Germinal center (tissue), 1 donor: ENCODE measurements around the gene WDR86.
A peak's percentile ranks its signal among the peaks of the same experiment; 100 is the strongest.

Source experiments
- DNase-seq: peaks from one replicate; pipeline ENCODE4 v3.0.0; 2012; ENCODE audit warnings: mixed read lengths, low spot score

The WDR86 gene

DNA sequence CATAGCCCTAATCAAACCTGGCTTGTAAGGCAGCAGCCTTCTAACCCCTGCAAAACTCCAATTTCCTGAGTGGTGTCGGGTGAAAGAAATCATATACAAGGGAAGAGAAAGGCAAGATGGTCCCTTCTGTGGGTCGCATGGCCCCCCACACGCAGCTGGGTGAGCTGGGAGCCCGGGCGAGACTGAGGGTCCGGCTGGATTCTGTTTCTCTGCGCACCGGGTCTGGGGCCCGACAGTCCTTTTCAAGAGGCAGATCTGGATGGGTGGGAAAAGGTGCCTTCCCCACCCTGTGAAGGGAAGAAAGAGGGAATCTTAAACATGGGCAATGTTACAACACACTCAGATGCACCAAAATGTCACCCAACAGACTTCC, 18.5 kb downstream of the WDR86 start:
- DNase-seq: no peak

DNA sequence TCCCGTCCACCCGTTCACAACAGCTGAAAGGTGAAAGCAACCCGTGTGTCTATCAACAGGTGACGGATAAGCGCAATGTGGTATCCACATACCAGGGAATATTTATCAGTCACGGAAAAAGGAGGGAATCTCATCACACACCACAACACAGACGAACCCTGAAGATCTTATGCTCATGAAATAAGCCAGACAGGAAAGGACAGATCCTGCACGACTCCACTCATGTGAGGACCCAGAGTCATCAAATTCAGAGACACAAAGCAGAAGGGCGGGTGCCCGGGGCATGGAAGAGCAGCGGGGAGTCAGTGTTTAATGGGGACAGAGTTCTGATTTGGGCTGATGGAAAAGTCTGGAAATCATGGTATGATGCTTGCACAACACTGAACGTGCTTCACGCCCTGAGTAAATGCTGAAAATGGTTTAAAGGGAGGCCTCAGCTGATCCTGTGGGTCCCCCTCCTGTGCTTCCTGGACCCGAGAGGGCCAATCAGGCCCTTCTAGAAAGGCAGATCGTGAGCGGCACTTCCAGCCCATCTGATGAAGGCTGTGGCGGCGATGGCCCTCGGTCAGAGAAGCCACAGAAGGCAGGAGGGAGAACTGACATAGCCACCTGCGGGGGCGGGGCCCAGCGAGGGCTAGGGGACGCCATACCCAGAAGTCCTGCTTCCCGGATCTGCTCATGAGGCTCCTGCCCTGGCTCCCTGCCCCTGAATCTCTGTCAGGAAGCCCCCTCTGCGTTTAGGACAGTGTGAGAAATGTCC, 19.1 kb downstream of the WDR86 start:
- no peak for DNase-seq

DNA sequence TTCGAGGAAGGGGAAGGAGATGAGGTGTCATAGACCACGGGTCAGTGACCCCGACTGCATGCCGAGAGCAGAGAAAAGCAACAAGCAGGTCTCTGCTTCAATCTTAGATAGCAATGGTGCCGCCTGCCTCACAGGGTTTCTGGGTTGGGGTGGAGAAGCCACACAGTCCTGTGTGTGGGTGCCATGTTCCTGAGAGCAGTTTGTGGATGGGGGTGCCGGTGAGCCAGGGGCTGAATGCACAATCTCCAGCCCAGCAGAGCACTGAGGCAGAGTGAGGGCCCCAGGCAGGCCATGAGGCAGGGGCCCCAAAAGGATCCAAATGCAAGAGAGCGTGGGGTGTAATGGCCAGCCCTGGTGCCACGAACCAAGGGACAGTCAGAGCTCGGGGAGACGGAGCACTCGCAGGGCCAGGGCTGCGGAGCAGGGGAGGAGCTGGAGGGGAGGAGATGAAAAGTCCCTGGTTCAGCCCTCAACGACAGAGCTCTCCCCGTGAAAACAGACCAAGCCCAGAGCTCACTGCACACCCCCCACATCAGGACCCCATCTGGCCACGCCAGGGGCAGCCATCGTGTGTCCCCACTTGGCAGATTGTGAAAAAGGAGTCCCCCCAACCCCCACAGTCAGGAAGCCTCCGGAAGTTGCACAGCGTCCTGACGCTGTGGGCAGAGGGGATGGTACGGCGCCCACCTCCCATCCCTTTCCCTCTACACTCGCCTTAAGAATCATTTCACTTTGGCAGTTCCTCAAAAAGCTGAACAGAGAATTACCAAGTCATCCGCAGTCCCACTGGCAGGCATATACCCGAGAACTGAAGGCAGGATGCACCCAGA, 19.9 kb downstream of the WDR86 start:
- no peak for DNase-seq

DNA sequence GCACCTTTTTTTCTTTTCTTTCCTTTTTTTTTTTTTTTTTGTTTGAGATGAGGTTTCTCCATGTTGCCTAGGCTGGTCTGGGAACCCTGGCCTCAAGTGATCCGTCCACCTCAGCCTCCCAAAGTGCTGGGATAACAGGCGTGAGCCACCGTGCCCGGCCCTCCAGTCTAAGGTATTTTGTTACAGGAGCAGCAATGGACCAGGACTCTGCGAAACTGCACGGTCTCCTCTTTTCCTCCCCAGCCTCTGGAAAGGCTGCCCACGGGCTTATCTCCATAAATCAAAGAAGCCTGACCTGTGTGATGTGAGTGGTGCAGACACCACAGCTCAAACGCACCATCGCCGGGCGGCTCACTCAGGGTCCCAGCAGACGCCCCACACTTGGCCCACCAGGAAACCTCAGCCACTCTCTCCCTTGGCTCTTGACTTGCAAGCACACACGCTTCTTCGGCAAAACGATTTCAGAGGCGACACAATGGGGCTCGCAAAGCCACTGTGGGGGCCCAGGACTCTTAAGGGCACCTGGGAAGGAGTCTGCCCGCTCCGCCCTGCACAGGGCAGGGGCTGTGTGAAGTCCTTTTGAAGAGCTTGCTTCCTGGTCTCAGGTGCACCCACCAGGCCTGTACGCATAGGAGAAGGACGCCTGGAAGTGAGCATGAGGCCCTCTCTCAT, 20.6 kb downstream of the WDR86 start:
- no peak for DNase-seq

DNA sequence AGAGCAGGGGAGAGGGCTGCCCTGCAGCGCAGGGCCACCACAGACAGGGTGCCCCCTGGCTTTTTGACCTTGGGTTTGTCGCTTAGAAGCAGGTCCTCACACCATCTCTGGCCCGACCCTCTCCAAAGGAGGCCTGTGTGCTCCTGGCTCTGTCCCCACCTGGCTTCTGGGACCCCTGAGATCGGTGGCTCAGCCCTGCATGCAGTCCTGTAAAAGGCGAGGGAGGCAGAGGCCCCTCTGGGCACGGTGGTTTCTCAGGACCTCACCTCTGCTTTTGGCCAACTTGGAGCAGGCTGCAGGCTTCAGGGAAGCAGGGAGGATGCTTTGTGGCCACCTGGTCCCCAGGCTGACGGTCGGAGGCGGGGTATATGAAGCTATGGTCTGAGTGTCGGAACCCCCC, 21.4 kb downstream of the WDR86 start:
- DNase-seq: no peak

DNA sequence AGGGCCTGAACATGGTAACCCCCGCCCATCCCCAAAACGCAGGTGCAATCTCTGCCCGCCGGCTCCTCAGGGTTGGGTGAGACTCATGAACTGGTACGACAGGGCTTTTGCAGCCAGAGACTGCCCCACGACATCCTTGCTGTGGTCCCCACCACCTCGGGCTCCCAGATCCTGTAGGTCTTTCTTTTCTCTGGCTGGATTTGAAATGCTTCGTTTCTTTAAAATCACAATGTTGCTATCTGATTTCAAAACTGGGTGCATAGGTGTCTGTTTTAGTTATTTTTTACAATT, 21.9 kb downstream of the WDR86 start:
- no peak for DNase-seq

DNA sequence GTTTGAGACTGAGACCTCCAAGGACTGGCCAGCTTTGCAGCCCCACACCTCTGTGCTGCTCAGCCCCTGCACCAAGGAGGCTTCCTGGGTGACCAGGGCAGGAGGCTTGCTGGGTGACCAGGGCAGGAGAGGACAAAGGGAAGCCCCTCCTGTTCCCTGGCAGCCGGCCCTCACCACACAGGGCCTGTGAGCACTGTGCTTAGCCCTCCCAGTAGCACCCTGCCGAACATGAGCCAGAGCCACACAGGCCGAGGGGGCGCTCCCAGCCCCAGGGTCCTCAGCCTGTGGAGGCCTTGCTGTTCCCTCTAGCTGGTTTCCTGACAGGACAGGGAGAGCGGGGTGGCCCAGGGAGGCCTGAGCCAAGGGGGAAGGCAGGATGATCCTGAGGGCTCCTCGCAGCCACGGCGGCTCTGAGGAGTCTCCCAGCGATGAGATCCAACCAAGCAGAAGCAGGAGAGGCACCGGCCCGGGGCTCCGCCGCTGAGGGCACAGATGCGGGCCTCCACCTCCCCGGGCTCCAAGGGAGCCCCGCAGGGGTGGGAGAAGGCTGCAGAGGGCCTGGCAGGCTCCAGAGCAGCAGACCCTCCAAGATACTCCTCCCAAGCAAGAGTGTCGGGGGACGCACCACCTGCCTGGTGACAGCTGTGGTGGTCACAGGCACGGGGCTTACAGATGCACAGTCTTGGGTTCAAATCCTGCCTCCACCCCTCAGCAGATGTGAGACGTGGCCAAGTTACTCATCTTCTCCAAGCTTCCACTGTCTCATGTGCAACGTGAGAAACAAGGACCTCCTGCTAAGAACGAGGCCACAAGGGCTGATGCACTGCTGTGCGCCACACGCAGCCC, 22.5 kb downstream of the WDR86 start:
- DNase-seq: no peak

DNA sequence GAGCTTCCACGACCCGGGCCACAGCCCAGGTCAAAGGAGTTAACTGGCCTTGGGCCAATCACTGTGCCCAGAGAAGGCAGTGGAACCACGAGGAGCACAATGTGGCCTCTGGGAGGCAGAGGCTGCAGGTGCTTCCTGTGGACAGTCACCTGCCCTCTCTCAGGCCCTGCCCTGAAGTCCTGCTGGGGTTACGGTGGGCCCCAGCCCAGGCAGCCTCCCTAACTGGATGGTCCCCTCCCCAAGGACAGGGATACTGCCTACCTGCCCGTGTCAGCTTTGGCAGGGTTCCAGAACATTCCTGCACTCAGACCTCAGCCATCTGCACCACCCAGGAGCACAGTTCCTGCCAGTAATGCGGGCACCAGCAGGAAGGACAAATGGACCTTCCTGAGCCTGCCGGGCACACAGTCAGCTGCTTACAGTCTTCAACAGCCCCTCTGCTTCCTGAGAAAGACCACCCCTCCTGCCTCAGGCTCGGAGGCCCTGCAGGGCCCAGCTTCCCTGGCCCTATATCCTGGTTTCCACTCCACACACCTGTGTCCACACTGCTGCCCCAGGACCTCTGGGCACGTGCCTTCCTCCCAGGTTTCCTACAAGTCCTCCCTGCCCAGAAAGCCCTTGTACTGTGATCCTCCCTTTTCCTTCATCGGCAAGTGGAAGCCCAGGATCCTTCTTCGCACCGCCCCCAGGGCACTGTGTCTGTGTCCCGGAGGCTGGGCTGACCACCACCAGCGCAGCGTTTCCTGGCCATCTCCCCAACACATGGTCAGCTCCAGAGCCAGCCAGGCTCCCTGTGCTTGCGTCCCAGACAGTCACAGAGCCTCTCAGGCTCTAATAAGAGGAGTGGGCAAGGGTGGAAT, 23.3 kb downstream of the WDR86 start:
- no peak for DNase-seq

DNA sequence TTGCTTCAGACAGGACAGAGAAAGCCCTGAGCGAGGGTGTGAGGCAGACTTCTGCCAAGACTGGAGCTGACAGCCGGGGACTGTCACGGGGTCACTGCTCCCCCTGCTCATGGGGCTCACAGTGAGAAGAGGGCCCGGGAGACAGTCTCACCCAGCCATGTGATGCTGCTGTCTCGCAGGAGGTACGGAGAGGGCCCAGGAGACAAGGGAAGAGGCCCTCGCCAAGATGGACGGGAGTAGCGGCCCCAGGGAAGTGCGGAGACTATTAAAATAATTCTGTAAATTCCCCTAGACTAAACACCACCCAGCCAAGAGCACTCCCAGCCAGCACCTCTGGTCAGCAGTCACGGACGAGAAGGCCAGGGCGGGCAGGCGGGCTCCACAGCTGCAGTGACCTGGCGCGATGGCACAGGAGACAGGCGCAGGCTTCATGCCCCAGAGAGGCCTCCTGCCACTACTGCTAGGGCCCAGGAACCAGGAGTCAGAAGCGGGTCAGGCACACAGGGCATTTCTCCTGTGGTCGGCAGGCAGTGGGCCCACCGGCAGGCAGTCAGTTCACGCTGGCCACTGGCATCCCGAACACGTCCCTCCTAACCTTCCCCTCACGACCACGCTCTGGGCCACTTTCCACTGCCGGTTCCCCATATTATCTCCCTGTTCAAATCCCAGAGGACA, 24.1 kb downstream of the WDR86 start:
- no peak for DNase-seq

DNA sequence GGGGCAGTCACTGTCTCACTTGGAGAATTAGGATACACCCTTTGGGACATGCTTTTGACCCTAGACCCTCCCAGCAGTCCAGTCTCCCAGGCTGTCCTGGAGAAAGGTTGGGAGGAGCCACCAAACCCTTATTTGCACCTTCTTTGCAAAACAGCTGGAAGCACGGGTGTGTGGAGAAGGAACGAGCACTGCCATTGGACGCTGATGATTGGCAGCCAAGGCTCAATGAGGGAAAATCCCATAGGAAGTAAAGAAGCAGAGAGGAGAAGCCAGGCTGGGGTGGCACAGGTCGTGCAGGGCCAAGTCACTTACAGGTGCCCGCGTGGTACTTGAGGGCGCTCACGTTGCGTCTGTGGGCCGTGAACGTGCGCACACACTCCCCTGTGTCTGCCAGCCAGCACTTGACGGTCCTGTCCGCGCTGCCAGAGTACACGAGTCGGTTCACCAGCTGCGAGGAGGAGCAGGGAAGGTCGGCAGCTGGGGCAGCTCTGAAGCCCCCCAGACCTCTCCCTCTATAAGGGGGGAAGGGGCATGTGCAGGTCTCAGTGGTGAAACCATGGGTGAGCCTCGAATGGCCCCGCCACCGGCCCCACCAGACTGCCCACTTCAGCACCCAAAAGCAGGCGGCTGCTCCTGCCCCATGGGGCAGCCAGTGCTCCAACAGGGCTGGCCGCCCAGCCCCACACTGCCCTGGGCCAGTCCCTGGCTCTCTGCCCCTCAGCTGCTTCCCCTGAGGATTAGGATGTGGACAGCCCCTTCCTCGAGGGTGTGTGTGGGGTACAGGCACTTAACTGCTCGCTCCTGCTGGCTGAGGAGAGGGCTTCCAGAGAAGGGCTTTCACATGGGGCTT, 24.8 kb downstream of the WDR86 start:
- DNase-seq: no peak

DNA sequence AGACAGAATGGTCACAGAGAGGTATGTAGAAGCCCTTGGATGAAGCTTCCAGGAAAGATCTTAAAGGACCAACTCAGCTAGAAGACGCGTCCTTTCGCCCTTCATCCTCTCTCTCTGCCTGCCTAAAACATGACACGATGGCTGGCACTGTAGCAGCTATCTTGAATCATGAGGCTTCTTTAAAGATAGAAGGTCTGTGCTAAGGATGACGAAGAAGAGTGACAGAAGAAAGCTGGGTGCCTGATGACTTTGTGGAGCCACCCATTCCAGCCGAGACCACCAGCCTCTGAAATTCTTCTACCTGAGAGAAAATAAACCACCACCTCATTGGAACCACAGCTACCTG, 25.5 kb downstream of the WDR86 start:
- no peak for DNase-seq

DNA sequence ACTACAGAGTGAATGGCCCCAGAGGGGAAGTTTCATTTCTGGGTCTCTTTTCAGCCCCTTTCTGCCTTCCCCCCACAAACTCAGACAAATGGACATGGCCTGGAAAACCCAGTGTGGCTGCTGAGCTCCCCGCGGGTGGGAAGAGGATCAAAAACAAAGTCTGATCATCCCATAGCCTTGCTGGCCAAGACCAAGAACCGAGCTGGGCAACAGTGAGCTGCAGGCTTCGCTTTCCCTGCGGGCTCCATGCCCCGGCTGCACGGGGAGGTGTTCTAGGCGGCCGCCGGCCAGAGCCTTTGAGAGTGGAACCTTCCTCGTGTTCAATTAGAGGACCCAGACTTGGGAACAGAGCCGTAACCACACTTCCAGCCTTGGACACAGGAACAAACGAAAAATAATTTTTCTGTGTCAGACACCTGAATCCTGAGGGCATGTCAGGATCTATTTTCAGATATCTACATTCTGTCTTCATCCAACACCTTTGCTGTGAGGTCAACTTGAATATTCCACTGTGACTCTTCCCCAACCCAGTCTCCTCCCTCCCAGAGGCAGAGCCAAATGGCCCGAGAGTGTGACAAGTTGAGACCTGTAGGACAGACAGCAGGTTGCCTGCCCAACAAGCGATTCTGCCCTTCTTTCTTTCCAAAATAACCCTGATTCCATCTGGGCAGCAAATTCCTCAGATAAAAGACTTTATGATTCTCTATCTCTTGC, 26.0 kb downstream of the WDR86 start:
- no peak for DNase-seq

DNA sequence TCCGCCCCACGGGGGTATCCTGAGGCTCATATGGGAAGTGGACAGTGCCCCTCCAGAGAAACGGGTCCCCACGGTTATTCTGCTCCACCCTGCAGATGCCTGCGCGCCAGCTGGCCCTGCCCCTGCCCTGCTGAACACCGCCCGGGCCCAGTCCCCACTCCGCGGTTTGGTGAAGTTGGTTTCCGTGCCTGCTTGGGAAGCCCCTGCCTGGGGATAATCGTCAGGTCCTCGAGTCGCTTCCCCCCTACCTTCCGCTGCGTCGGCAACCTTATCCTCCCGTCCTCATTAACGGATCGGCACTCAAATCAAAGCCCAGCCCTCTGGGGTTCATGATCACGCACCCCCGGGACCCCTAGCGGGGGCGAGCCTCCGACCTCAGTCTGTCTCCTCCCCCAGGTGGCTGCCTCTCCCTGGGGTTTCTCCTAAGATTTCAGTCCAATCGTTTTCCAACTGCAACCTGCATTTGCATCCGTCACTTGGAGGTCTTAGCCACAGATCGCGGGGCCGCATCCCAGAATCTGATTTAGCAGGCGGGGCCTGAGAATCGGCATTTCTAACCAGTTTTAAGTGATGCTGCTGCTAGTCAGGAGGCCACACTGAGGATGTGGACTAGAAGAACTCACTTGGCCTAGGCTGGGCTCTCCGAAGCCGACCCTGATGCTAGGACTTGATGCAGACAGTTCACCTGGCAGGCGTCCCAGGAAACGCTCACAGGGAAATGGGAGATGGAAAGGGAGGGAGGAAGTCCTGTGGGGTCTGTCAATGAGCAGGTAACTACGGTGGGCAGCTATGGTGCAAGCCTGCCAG, 27.6 kb downstream of the WDR86 start:
- DNase-seq: peak; percentile 39

DNA sequence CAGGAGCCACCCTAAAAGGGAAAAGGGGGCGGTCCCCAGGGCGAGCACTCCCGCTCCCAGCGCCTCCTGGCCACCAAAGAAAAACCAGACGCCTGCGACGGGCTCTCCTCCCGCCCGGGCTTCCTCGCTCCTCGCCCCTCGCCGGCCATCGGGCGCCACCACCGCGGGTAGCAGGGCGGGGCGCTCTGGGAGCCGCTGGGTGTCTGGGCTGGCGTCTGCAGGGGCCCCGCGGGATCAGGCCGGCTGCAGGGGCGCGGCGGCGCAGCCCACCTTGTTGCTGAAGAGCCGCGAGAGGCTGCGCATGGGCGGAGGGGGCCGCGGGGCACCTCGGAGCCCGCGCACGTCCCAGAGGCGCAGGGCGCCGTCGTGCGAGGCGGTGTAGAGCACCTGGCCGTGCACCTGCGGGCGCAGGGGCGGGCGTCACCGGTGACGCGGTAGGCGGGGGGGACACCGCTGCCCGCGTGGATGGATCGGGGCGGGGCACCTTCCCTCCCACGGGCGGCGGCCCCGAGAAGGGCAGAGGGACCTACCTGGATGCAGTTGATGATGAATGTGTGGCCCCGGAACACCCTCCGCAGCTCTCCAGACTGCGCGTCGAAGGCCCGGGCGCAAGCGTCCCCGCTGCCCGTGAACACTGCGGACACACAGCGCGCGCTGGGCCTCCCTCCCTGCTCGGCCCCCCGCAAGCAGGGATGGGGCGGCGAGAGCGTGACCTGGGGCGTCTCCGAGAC, 28.3 kb downstream of the WDR86 start:
- DNase-seq: peak; percentile 87

DNA sequence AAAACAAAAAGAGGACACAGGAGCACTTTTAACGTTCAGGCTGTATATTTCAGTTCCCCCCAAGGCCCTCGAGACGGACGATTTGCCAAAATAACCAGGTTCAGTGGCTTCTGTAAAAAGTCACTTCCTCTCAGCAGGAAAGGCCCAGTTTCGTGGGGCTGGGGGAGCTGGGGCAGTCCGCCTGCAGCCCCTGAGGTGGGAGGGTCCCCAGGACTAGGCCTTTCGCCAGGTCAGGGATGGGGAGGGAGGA, 28.8 kb downstream of the WDR86 start:
- peak; percentile 71 for DNase-seq

DNA sequence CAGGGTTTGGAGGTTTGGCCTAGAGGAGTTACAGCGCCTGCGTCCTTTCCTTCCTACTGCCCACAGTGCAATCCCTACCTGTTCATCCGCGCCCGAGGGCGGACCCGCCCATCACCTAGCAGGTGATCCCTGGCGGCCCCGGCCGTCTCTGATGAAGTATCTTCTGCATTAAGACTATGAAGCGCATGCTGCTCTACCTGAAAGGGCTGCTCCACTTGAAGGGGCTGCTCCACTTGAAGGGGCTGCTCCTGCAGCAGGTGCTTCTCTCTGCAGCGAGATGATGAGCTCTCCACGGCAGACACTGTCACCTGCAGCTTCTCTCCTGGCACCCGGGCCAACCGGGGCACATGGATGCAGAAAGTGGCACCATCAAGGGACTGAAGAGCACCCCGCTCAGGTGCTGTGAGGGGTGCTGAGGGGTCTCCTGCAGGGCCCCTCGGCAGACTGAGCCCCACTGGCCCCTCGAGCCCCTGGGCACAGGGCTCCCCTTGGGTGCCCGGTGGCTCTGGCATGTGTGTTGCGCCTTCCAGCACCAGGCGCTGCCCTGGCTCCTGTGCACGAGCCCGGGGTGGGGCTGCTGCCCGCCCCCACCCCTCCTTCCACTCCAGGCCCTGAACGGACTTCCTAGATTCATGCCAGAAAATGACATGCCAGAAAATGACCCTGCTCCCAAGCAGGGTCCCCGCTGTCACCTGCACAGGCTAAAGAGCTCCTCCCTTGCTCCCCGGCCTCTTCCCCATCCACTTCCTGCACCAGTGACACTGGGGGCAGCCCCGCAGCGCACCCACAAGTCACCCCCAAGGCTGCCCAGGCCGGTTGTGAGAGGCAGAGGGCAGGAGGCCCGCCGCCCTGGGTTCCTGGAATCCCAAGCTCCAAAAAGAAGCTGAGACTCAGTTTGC, 29.4 kb downstream of the WDR86 start:
- no peak for DNase-seq
